ENCODE data around the gene HHAT. TPM values are rescaled to one million over a fixed set of nuclear protein-coding genes. Genes with fewer than 3 reads are reported as not detected.
A peak's percentile ranks its signal among the peaks of the same experiment; 100 is the strongest.

The HHAT gene
- total and polyA plus RNA-seq, 2 of the 4 experiments (the other 2 are of a cell fraction), result 1.7 to 2.5 TPM

- in situ Hi-C loops (cut with MboI; ENCODE audit: low sequenced_read_pairs), result loop anchor here (5.0 kb wide), 1 partner anchor 36 kb away; no protein-coding TSS in a partner anchor
- peak; percentile 74 for DNase-seq
- no peaks in the 10 kb centered on the region for H3K9me1 ChIP-seq (ENCODE audit: insufficient read depth, low read length)
- dilution Hi-C loops (cut with HindIII; ENCODE audit: low sequenced_read_pairs, unreplicated experiment), result no loop called here
- H2AFZ ChIP-seq (replicated peaks; ENCODE audit: low read length, poor library complexity), result no peak overlapping the region
- H3K79me1 ChIP-seq (ENCODE audit: low read depth in 1 of 2, low read length in 2 of 2), result no peaks in the 10 kb centered on the region
- H4K20me1 ChIP-seq (ENCODE audit: insufficient read depth, low read length), result no peaks in the 10 kb centered on the region
- H2BK5ac ChIP-seq (ENCODE audit: low read depth, low read length, poor library complexity, severe bottlenecking), result no peak overlapping the region
- POLR2A ChIA-PET (ENCODE audit: unreplicated experiment), result interaction anchor here (0.5 kb wide), 1 partner anchor 35 kb away, joined by 19 read pairs; no protein-coding TSS in a partner anchor
- H3K56ac ChIP-seq (ENCODE audit: extremely low read depth, insufficient read depth, low read length), result no peak overlapping the region
- intact Hi-C loops (cut with micrococcal nuclease), result loop anchor here (1.0 to 2.0 kb wide), 2 partner anchors 26 to 39 kb away; no protein-coding TSS in a partner anchor
- no peaks in the 10 kb centered on the region for H3K36me3 ChIP-seq (ENCODE audit: control insufficient read depth, insufficient read depth, low read length)
- no peak overlapping the region for H2AK9ac ChIP-seq (replicated peaks; ENCODE audit: low read depth, low read length, poor library complexity)
- H3K27me3 ChIP-seq (ENCODE audit: control insufficient read depth, insufficient read depth, low read length), result no peaks in the 10 kb centered on the region; the same call in 1 of the 2 replicates
- no peak overlapping the region for H2BK15ac ChIP-seq (ENCODE audit: low read depth, low read length)
- 0% methylated on average over 1 of the region's 10 CpGs; no CpG with 5 or more reads in 1 of the 2 experiments for WGBS, 2 experiments (ENCODE audit: extremely low coverage in 2 of 2, insufficient read length in 1 of 2)
- CTCF ChIA-PET, result interaction anchor here (0.6 to 2.9 kb wide), 24 partner anchors 8 to 773 kb away, joined by 3 to 23 read pairs (median 4); partner anchors contain the start of genes HHAT and KCNH1
- peak overlapping the region; percentile 82; the same call in 1 of the 2 replicates for H3K23ac ChIP-seq (ENCODE audit: low read depth, low read length)
- no TSS peak for BruUV-seq (replicated peaks)
- H3K9ac ChIP-seq (ENCODE audit: low read depth, low read length), result no peak overlapping the region
- no peak overlapping the region; the same call in 1 of the 2 replicates for H3K4ac ChIP-seq (ENCODE audit: low read depth, low read length)
- H3K9me3 ChIP-seq (ENCODE audit: control insufficient read depth, insufficient read depth, low read length), result no peaks in the 10 kb centered on the region
- H4K8ac ChIP-seq (ENCODE audit: low read depth in 2 of 2, low read length in 2 of 2), result no peak overlapping the region
- no peak overlapping the region for H3K14ac ChIP-seq (replicated peaks; ENCODE audit: low read depth, low read length)
- no peak overlapping the region for H3K18ac ChIP-seq (ENCODE audit: low read depth, low read length)
- no peak overlapping the region for H4K91ac ChIP-seq (ENCODE audit: insufficient read depth, low read depth, low read length)
- no peak for TF ChIP-seq RFX5 (IDR thresholded peaks at IDR 0.05; ENCODE audit: low read depth, low read length)
- TF ChIP-seq RAD21 (IDR thresholded peaks at IDR 0.05; ENCODE audit: low read length), result peak; percentile 80
- peak; percentile 74 for TF ChIP-seq SMC3 (IDR thresholded peaks at IDR 0.05; ENCODE audit: low read depth, low read length)
- peak; percentile 85 for TF ChIP-seq CTCF (conservative IDR thresholded peaks at IDR 0.05; ENCODE audit: low read depth, low read length)
- ATAC-seq (ENCODE audit: low read depth), result peak; percentile 91
- H2AK5ac ChIP-seq (ENCODE audit: low read depth, low read length), result no peak overlapping the region
- no peak overlapping the region for H2BK20ac ChIP-seq (ENCODE audit: low read depth, low read length)
- no peak overlapping the region for H3K27ac ChIP-seq (ENCODE audit: insufficient read depth, low read length)
- H3K4me3 ChIP-seq (ENCODE audit: insufficient read depth, low read depth, low read length), result no peak overlapping the region
- no peak overlapping the region for H4K5ac ChIP-seq (ENCODE audit: low read depth, low read length)
- H3K4me2 ChIP-seq (ENCODE audit: low read depth, low read length), result no peak overlapping the region; the same call in 1 of the 2 replicates
- H3K4me1 ChIP-seq (ENCODE audit: control insufficient read depth, insufficient read depth, low read length), result peaks cover 3% of the 10 kb centered on the region; the same call in 1 of the 2 replicates
- H2BK120ac ChIP-seq (ENCODE audit: low read depth, low read length), result no peak overlapping the region
Observed at GRCh38 chr1:210360852-210361477, 32.3 kb downstream of the HHAT start.
